ENCODE results near the gene ODAD4. TPM values are rescaled to one million over a fixed set of nuclear protein-coding genes. Genes with fewer than 3 reads are reported as not detected.

ODAD4 gene
- total RNA-seq, 1 donor from 2014 or later: 0.50 TPM

GRCh38 chr17:41959336-41960095 lies 29.1 kb downstream of the ODAD4 start:
- Mint-ChIP-seq H3K4me3 (ENCODE audit: low read depth) (no peak overlapping the region), H3K4me1 (ENCODE audit: low read depth) (no peaks in the 10 kb centered on the region), H3K27ac (no peak overlapping the region), H3K9me3 (no peaks in the 10 kb centered on the region), H3K36me3 (ENCODE audit: low read depth) (no peaks in the 10 kb centered on the region), H3K27me3 (ENCODE audit: low read depth) (no peaks in the 10 kb centered on the region)
- intact Hi-C loops (cut with micrococcal nuclease): no loop called here
- no peak for DNase-seq (ENCODE audit: low spot score)

DNA sequence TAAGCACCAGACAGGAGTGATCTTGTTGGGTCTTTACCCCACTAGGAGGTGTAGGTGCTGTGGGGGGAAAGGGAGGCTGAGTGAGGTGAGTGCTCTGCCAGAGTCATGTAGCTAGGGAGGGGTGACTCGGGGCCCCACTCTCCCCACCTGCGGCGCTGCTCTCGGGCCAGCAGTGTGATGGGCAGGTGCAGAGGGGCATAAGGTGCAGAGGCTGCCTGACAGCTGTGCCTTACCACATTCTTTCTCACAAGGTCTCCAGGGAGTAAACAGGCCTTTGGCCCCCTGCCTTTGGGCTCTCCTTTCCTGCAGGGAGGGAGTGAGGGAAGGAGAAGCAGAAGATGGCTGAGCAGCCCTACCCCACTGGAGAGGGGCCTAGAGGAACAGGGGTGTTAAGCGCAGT lies 31.7 kb downstream of the ODAD4 start:
- Mint-ChIP-seq H3K4me3 (ENCODE audit: low read depth) (no peak overlapping the region), H3K36me3 (ENCODE audit: low read depth) (no peaks in the 10 kb centered on the region), H3K27ac (no peak overlapping the region), H3K4me1 (ENCODE audit: low read depth) (peaks cover 14% of the 10 kb centered on the region), H3K9me3 (no peaks in the 10 kb centered on the region), H3K27me3 (ENCODE audit: low read depth) (peaks cover 2% of the 10 kb centered on the region)
- intact Hi-C loops (cut with micrococcal nuclease): no loop called here
- no peak for DNase-seq (ENCODE audit: low spot score)

- intact Hi-C loops (cut with micrococcal nuclease): no loop called here
- Mint-ChIP-seq H3K4me3 (ENCODE audit: low read depth) (no peak overlapping the region), H3K27ac (no peak overlapping the region), H3K36me3 (ENCODE audit: low read depth) (peaks cover 5% of the 10 kb centered on the region), H3K4me1 (ENCODE audit: low read depth) (peaks cover 19% of the 10 kb centered on the region), H3K27me3 (ENCODE audit: low read depth) (peaks cover 2% of the 10 kb centered on the region), H3K9me3 (no peaks in the 10 kb centered on the region)
- DNase-seq (ENCODE audit: low spot score): peak; percentile 63
Measured at GRCh38 chr17:41962768-41963434, 32.5 kb downstream of the ODAD4 start.

DNA sequence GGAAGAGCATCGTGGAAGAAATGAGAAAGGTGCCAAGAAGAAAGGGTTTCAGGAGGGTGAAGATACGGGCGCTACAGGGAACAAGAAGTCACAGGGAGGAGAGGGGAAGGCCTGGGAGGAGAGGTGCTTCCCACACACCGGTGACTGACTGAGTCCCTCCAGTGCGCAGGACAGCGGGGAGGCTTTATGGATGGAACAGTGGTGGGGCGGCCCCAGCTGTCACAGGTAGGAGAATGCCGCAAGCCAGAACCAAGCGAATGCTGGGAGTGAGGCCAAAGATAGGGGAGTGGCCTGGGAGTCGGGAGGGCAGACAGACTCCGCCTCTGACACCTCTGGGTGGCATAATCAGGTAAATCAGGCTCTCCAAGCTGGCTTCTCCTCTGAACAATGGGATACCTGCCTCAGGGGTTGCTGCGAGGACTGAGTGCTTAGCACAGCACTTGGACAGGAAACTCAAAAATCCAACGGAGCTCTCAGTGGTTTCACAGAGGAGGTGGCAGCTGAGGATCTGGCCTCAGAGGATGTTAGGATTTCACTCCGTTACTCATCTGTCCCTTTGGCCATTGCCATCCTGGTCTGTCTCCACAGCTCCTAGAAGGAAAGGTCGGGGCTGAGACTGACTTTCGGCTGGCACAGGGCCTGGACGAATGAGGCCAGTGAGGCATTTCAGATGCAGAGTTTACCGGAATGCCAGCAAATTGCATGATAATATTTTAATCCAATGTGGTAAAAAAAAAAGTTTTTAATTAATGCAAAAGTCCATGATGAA lies 35.5 kb downstream of the ODAD4 start:
- Mint-ChIP-seq H3K4me1 (ENCODE audit: low read depth) (peaks cover 24% of the 10 kb centered on the region), H3K4me3 (ENCODE audit: low read depth) (peak overlapping the region; percentile 80), H3K27me3 (ENCODE audit: low read depth) (peaks cover 2% of the 10 kb centered on the region), H3K36me3 (ENCODE audit: low read depth) (peaks cover 24% of the 10 kb centered on the region), H3K27ac (peak overlapping the region; percentile 64), H3K9me3 (no peaks in the 10 kb centered on the region)
- intact Hi-C loops (cut with micrococcal nuclease): loop anchor here (1.0 to 2.0 kb wide), 4 partner anchors 35 to 189 kb away; partner anchors contain the start of genes DHX58, DNAJC7 and ODAD4
- DNase-seq (ENCODE audit: low spot score): peak; percentile 51

DNA sequence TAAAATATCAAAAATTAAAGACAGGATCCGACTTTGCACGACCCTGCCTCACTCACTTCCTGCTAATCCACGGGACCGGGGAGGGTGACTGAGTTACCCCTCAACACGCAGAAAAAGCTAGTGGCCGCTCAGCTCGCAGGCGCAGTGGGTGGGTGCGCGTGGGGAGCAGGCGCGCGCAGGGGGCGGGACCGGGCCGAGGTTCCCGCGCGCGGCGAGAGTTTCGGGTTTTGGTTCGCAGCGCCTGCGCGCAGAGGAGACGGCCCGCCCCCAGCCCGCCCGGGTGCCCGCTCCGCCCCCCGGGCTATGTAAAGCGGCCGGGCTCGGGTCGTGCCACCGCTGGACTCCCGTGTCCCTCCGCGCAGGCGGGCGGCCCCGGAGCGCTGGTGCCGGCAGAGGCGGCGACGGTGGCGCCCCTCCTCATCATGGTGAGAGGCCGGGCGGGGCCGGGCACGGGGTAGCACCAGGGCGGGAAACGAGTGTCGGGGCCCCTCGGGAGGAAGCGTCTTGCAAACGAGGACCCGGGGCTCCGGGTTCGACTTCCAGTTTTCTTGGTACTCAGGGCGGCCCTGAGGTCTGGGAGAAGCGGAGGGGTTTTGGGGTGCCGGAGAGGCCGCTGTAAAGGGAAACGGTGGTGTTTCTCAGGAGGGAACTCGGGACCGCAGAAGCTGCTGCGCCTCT lies 36.2 kb downstream of the ODAD4 start, which contains the start of gene CNP:
Gene CNP (plus strand): TSS at position 333 of the 678 bp plus-strand sequence. CDS start 90 bp downstream, at position 423.
- H3K4me3 Mint-ChIP-seq (ENCODE audit: low read depth): peak within 1 kb of the TSS; percentile 80
- intact Hi-C loops (cut with micrococcal nuclease): loop anchor here (1.0 kb wide), 3 partner anchors 51 to 189 kb away; partner anchors contain the start of genes DHX58 and DNAJC7
- H3K9me3 Mint-ChIP-seq: no peaks in the 10 kb centered on the region
- peak within 1 kb of the TSS; percentile 64 for H3K27ac Mint-ChIP-seq
- peaks cover 2% of the 10 kb centered on the region for H3K27me3 Mint-ChIP-seq (ENCODE audit: low read depth)
- H3K4me1 Mint-ChIP-seq (ENCODE audit: low read depth): peaks cover 27% of the 10 kb centered on the region
- peak; percentile 86 for DNase-seq (ENCODE audit: low spot score)
- peaks cover 28% of the 10 kb centered on the region for H3K36me3 Mint-ChIP-seq (ENCODE audit: low read depth)

GRCh38 chr17:41967141-41967920 lies 36.9 kb downstream of the ODAD4 start:
- H3K27ac Mint-ChIP-seq: peak overlapping the region; percentile 54
- H3K36me3 Mint-ChIP-seq (ENCODE audit: low read depth): peaks cover 30% of the 10 kb centered on the region
- intact Hi-C loops (cut with micrococcal nuclease): no loop called here
- peak overlapping the region; percentile 80 for H3K4me3 Mint-ChIP-seq (ENCODE audit: low read depth)
- H3K4me1 Mint-ChIP-seq (ENCODE audit: low read depth): peaks cover 27% of the 10 kb centered on the region
- H3K9me3 Mint-ChIP-seq: no peaks in the 10 kb centered on the region
- peak; percentile 38 for DNase-seq (ENCODE audit: low spot score)
- peaks cover 2% of the 10 kb centered on the region for H3K27me3 Mint-ChIP-seq (ENCODE audit: low read depth)

GRCh38 chr17:41967921-41968578 lies 37.6 kb downstream of the ODAD4 start:
- DNase-seq (ENCODE audit: low spot score): no peak
- intact Hi-C loops (cut with micrococcal nuclease): no loop called here
- Mint-ChIP-seq H3K27me3 (ENCODE audit: low read depth) (peaks cover 2% of the 10 kb centered on the region), H3K4me3 (ENCODE audit: low read depth) (peak overlapping the region; percentile 80), H3K36me3 (ENCODE audit: low read depth) (peaks cover 35% of the 10 kb centered on the region), H3K4me1 (ENCODE audit: low read depth) (peaks cover 30% of the 10 kb centered on the region), H3K9me3 (no peaks in the 10 kb centered on the region), H3K27ac (peak overlapping the region; percentile 54)

DNA sequence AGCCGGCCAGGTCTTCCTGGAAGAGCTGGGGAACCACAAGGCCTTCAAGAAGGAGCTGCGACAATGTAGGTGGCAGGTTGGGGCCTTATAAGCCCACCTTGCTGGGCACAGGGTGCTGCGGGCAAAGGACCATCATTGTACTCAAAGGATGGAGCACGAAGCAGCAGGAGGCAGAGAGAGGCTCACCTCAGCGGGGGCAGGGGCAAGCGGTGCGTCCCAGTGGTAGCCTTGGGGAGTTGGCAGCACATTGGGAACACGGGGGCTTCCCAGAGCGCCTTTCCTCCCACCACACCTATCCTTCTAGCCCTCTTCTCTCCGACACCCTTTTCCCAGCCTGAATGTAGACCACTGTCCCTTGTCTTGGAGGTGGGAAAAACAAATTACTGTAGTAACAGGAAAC lies 38.3 kb downstream of the ODAD4 start:
- peaks cover 2% of the 10 kb centered on the region for H3K27me3 Mint-ChIP-seq (ENCODE audit: low read depth)
- intact Hi-C loops (cut with micrococcal nuclease): no loop called here
- no peak for DNase-seq (ENCODE audit: low spot score)
- peak overlapping the region; percentile 80 for H3K4me3 Mint-ChIP-seq (ENCODE audit: low read depth)
- no peaks in the 10 kb centered on the region for H3K9me3 Mint-ChIP-seq
- H3K36me3 Mint-ChIP-seq (ENCODE audit: low read depth): peaks cover 41% of the 10 kb centered on the region
- H3K27ac Mint-ChIP-seq: no peak overlapping the region
- H3K4me1 Mint-ChIP-seq (ENCODE audit: low read depth): peaks cover 30% of the 10 kb centered on the region

- DNase-seq (ENCODE audit: low spot score): no peak
- H3K4me1 Mint-ChIP-seq (ENCODE audit: low read depth): peaks cover 19% of the 10 kb centered on the region
- intact Hi-C loops (cut with micrococcal nuclease): no loop called here
- H3K4me3 Mint-ChIP-seq (ENCODE audit: low read depth): no peak overlapping the region
- H3K9me3 Mint-ChIP-seq: no peaks in the 10 kb centered on the region
- H3K27me3 Mint-ChIP-seq (ENCODE audit: low read depth): no peaks in the 10 kb centered on the region
- no peak overlapping the region for H3K27ac Mint-ChIP-seq
- peaks cover 61% of the 10 kb centered on the region for H3K36me3 Mint-ChIP-seq (ENCODE audit: low read depth)
Measured at GRCh38 chr17:41970901-41971331, 40.5 kb downstream of the ODAD4 start.

GRCh38 chr17:41971721-41972523 lies 41.5 kb downstream of the ODAD4 start:
- H3K4me1 Mint-ChIP-seq (ENCODE audit: low read depth): peaks cover 16% of the 10 kb centered on the region
- peaks cover 70% of the 10 kb centered on the region for H3K36me3 Mint-ChIP-seq (ENCODE audit: low read depth)
- H3K9me3 Mint-ChIP-seq: no peaks in the 10 kb centered on the region
- intact Hi-C loops (cut with micrococcal nuclease): no loop called here
- H3K27ac Mint-ChIP-seq: no peak overlapping the region
- no peak for DNase-seq (ENCODE audit: low spot score)
- no peaks in the 10 kb centered on the region for H3K27me3 Mint-ChIP-seq (ENCODE audit: low read depth)
- H3K4me3 Mint-ChIP-seq (ENCODE audit: low read depth): no peak overlapping the region
